Activated CD8-positive, alpha-beta memory T cell treated with anti-CD3 and anti-CD28 coated beads for 36 hours (primary cell): ENCODE results near the gene COL4A2. TPM values are rescaled to one million over a fixed set of nuclear protein-coding genes. Genes with fewer than 3 reads are reported as not detected.

Experiments used
- CTCF ChIA-PET: fragments of 350-600 bp; sonication (Branson Sonifier 250); formaldehyde crosslinking; loops from one replicate; lab custom pipeline; 2021; ENCODE audit warnings: antibody characterized with exemption; lab: Charles Lee
- POLR2A ChIA-PET: fragments of 350-600 bp; sonication (Branson Sonifier 250); formaldehyde crosslinking; loops from one replicate; lab custom pipeline; 2021; ENCODE audit warnings: antibody characterized with exemption; lab: Charles Lee
- total RNA-seq, 2 experiments: library from RNA; stranded (reverse); gene quantifications; one replicate each; pipeline ENCODE4 v1.2.3, GENCODE V29; 2021

Gene COL4A2
- total RNA-seq, 2 experiments from 2014 or later, result not detected

DNA sequence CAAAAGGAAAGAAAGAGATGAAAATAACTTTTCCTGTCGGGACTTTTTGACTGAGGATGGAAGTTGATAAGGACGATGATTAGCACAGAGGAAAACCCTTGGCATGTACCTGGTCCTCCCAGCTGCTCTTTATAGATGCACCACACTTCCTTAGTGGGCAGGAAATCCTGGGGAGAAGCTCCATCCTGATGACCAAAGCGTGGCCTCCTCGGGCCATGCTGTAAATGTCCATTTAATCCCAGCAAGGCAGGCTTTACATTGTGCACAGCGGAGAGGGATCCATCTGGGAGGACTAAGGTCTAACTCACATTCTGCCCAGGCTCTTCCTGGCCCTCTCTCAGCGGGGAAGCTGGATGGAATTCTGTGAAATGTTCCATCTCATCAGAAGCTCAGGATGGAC is 113.5 kb downstream of the COL4A2 start:
- CTCF ChIA-PET, result no interaction called here

DNA sequence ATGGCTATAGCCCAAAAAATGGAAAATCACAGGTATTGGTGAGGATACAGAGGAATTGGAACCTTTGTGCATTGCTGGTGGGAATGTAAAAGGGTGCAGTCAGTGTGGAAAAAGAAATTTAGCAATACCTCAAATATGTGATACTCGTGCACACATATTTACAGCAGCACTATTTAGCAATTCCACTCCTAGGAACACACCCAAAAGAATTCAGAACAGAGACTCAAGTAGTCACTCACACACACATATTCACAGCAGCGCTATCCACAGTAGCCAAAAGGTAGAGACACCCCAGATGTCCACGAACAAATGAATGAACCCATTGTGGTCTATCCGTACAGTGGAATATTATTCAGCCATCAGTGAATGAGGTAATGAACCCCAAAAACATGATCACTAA is 114.0 kb downstream of the COL4A2 start:
- ChIA-PET POLR2A (no interaction called here), CTCF (no interaction called here)

More for the DNA sequence above, 113.5 kb downstream of the COL4A2 start:
- POLR2A ChIA-PET, result no interaction called here

GRCh38 chr13:110421696-110422385 is 114.8 kb downstream of the COL4A2 start:
- POLR2A ChIA-PET, result no interaction called here
- CTCF ChIA-PET, result no interaction called here

DNA sequence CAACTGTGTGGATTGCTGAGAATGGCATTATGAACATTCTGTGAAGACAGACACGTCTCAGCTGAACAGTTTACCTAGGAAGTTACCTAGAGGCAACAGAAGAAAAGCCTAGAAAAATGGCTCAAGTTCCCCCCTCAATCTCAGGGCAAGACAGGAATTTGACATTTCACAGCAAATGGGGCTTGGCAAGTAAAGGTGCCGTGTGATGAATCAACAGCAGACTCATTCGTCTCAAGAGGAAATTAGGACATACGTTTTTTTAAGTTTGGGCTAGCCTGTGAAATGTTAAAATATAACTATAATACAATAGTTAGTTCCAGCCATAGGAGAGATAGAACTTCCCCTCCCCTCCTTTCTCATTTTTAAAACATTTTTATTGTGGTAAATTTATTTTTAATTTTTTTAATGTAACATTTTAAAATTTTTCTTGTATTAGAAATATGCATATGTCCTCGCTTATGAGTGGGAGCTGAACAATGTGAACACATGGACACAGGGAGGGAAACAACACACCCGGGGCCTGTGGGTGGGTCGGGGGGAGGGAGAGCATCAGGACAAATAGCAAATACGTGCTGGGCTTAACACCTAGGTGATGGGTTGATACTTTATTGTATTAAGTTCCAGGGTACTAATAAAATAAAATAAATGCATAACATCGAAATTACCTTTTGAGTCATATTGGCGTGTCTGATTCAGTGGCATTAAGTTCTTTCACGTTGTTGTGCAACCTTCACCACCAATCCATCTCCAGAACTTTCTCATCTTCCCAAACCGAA is 116.0 kb downstream of the COL4A2 start:
- ChIA-PET POLR2A (no interaction called here), CTCF (interaction anchor here (1.0 kb wide), 1 partner anchor 33 kb away, joined by 3 read pairs; no protein-coding TSS in a partner anchor)

DNA sequence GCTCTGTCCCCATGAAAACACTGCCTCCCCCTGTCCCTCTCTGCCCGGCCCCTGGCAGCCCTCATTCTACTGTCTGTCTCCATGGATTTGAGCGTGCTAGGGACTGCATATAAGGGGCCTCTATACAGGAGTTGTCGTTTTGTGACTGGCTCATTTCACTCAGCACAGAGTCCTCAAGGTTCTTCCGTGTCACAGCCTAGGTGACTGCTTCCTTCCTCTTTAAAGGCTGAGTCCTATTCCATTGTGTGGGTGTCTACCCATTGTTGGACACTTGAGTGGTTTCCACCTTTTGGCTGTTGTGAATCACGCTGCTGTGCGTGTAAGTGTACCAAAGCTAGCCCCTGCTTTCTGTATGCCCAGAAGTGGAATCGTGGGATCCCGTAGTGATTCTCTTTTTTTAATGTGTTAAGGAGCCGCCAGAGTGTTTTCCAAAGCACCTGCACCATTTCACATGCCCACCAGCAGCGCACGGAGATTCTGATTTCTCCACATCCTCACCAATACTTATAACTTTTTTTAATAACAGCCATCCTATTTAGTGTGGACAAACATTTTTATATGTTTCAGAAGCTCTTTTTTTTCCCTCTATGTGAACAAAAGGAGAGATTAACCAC is 116.7 kb downstream of the COL4A2 start:
- ChIA-PET CTCF (interaction anchor here (0.6 to 1.0 kb wide), 2 partner anchors 32 to 200 kb away, joined by 3 read pairs; no protein-coding TSS in a partner anchor), POLR2A (no interaction called here)

DNA sequence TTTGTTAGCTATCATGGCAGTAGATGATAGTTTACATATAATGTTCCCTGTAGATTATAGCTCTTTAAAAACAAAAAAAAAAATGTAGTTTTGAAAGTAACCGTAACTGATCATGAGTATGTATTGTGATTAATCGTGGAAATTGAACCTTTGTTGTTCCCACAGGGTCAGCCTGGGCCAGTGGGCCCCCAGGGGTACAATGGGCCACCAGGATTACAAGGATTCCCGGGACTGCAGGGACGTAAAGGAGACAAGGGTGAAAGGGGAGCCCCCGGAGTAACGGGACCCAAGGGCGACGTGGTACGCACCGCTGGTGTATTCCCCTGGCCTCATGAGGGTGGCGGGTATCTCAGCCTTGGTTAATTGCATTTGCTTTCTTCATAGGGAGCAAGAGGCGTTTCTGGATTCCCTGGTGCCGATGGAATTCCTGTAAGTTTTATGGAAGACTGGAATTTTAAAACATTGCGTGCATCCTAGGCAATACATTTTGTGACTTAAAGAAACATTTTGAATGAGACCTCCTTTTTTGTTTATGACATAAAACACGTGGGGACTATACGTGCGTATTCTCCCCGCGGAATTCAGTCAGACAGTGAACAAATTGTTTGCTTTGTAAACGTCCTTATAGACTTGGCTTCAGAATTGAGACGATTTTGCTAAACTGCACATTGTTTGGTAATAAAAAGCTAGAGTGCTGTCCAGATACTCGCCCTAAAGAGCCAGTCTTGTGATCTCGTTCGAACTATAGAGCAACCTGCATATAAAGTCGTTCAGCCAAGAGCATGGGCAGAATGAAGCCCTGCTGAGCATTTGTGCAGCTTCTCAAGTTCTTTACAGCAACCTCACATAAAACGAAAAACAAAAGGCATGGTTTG is 117.7 kb downstream of the COL4A2 start:
- POLR2A ChIA-PET, result no interaction called here
- CTCF ChIA-PET, result interaction anchor here (0.6 kb wide), 1 partner anchor 201 kb away, joined by 3 read pairs; no protein-coding TSS in a partner anchor

- CTCF ChIA-PET, result no interaction called here
Observed at GRCh38 chr13:110425444-110425780, 118.3 kb downstream of the COL4A2 start.

DNA sequence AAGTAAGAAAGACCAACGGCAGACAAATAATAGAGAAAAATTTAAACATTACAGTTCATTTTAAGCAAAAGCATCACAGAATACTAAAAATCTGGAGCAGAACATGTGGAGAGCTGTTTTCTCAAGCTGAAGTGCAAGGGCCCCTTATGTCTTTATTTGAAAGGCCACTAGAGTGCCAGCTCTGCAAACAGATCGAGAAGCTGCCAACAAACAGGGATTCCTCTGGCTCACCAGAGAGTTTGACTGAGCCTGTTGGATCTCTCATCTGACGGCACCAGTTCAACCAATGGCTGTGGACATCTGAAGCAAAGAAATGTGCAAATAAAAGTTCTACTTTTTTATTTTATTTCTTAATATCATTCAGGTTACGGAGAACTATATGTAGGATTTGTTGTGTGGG is 119.7 kb downstream of the COL4A2 start:
- ChIA-PET POLR2A (no interaction called here), CTCF (no interaction called here)

More at GRCh38 chr13:110425444-110425780, 118.3 kb downstream of the COL4A2 start:
- POLR2A ChIA-PET, result no interaction called here

DNA sequence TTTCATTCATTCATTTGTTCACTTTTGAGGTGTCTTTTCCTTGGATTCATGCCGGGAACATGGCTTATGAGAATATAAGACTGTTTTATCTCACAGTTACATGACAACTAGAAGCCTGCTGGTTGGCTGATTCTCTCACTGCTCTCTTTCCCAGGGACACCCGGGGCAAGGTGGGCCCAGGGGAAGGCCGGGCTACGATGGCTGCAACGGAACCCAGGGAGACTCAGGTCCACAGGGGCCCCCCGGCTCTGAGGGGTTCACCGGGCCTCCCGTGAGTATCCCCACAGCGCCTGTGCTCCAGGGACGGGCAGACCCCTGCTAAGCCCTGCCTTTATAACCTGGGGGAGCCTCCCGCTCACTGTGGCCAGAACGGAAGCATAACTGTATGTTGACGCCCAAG is 121.2 kb downstream of the COL4A2 start:
- CTCF ChIA-PET, result no interaction called here
- POLR2A ChIA-PET, result no interaction called here

DNA sequence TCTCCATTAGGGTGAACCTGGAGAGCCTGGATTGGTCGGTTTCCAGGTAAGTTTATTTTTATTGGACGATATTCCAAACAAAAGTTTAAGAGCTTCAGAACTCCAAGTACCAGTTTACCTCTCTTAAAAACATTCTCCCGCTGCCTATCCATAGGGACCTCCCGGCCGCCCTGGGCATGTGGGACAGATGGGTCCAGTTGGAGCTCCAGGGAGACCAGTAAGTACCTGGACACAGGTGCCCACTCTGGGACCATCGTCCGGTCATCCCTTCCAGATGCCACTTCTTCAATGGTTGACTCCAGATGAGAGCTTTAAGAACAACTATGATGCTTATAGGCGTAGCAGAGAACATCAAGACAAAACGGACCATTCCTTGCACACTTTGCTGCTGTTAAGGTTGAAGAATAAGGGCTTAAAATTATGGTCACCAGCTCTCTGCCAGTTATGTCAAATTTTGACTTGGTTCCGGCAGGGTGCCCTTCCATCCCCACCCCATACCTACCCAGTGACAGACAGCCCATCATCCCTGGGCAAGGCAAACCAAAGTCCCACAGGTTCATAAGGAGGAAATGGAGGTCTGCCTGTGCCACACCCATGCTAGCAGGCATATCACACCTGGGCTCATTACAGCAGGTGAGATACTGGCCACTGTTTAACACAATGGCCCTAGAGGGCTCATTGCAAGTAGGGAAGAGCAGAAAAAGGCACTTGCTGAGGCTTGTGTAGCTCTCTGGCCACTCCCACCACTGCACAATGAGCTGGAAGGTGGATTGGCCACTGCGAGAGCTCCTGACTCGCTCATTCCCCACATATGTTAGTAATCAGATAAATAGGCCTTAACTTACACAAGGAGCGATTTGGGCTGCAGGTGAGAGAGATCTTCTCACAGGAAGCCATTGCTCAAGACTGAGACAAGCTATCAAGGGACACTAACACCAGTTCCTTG is 123.6 kb downstream of the COL4A2 start:
- POLR2A ChIA-PET, result no interaction called here
- CTCF ChIA-PET, result interaction anchor here (1.7 kb wide), 1 partner anchor 25 kb away, joined by 4 read pairs; no protein-coding TSS in a partner anchor

GRCh38 chr13:110431425-110432294 is 124.6 kb downstream of the COL4A2 start:
- ChIA-PET POLR2A (no interaction called here), CTCF (interaction anchor here (1.7 kb wide), 1 partner anchor 24 kb away, joined by 4 read pairs; no protein-coding TSS in a partner anchor)

DNA sequence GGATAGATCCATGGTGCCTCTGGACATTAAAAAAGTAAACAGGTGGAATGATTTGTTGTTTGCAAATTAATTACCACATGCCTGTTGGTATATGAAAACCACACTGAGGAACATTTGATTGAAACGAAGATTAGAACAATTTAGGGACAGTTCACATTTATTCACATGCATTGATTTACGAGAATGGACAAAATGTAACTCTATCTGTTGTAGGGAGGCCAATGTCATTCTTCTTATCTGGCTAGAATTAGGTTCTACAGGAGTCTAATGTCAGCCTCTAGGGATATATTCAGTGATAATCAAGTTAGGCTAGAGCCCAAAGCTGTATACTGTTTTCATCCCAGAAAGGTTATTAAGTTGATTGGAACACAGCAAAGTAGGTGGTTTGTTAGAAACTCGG is 125.4 kb downstream of the COL4A2 start:
- POLR2A ChIA-PET, result no interaction called here
- CTCF ChIA-PET, result no interaction called here

- CTCF ChIA-PET, result no interaction called here
- POLR2A ChIA-PET, result no interaction called here
Observed at GRCh38 chr13:110433014-110433413, 125.9 kb downstream of the COL4A2 start.

DNA sequence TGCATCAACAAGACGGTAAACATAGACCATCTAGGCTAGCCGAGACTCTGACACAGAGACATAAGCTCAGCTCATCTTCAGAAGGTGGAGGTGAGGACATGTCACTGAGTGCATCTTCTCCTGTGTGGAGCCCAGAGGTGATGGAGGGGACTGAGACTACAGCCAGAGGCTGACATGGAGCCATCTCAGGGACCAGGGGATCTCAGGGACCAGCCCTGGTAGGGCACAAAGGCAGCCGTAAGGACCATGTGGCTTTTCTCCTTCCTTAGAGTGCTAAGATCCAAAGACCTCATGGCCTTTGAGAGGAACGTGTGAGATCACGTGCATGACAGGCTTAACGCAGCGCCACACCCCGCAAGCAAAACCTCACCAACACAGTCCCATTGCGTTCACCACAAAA is 127.5 kb downstream of the COL4A2 start:
- POLR2A ChIA-PET, result no interaction called here
- CTCF ChIA-PET, result no interaction called here

GRCh38 chr13:110435331-110435730 is 128.2 kb downstream of the COL4A2 start:
- CTCF ChIA-PET, result no interaction called here
- POLR2A ChIA-PET, result no interaction called here

DNA sequence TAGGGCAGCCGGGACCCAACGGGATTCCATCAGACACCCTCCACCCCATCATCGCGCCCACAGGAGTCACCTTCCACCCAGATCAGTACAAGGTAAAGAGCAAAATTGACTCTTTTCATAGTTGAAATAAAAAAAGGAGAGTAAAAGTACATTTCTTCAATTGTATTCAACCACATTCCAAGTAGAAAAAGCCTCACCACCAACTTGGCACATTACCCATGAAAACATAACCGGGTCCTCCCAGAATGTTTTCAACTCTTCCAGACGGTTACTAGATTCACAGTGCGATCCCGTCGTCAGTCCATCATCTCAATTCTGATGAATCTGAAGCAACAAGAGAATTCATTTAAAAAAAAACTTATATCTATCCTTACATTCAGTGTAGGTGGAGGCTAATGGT is 129.2 kb downstream of the COL4A2 start:
- CTCF ChIA-PET, result no interaction called here

GRCh38 chr13:110436786-110437370 is 129.8 kb downstream of the COL4A2 start:
- POLR2A ChIA-PET, result no interaction called here
- CTCF ChIA-PET, result no interaction called here

More for the DNA sequence above, 129.2 kb downstream of the COL4A2 start:
- POLR2A ChIA-PET, result no interaction called here
